IPS DF 6.9 (cell line): Measurements from ENCODE around the gene B3GALNT2.

ENCODE experiments used
- DNase-seq: peaks from one replicate; pipeline ENCODE4 v3.0.0-alpha.2; 2013; ENCODE audit warnings: low read depth, low spot score
- H3K27ac ChIP-seq: one replicate; pipeline ENCODE4 v1.5.1; 2013; ENCODE audit warnings: low read length, control low read depth
- H3K27me3 ChIP-seq: 2 replicates; pipeline ENCODE4 v1.6.1; 2013; ENCODE audit warnings: mild to moderate bottlenecking, low read length; ENCODE audit not compliant: control insufficient read depth, insufficient read depth
- H3K36me3 ChIP-seq: 2 replicates; pipeline ENCODE4 v1.6.1; 2013; ENCODE audit warnings: low read length; ENCODE audit not compliant: control insufficient read depth, insufficient read depth
- H3K4me1 ChIP-seq: 2 replicates; pipeline ENCODE4 v1.6.1; 2013; ENCODE audit warnings: low read length; ENCODE audit not compliant: control insufficient read depth, insufficient read depth
- H3K4me3 ChIP-seq: 2 replicates; pipeline ENCODE4 v1.5.1; 2013; ENCODE audit warnings: mild to moderate bottlenecking, low read length
- H3K9me3 ChIP-seq: 2 replicates; pipeline ENCODE4 v1.6.1; 2013; ENCODE audit warnings: low read length, inconsistent platforms; ENCODE audit not compliant: control insufficient read depth, insufficient read depth
- WGBS: extraction: QIAGEN DNeasy Blood & Tissue Kit; methylation state at CpG from one replicate; pipeline ENCODE4 v1.1.7; 2013; ENCODE audit warnings: mixed read lengths, missing lambda C conversion rate; ENCODE audit not compliant: insufficient read length, insufficient coverage; 5-methylcytosine and 5-hydroxymethylcytosine counted together

The B3GALNT2 gene

DNA sequence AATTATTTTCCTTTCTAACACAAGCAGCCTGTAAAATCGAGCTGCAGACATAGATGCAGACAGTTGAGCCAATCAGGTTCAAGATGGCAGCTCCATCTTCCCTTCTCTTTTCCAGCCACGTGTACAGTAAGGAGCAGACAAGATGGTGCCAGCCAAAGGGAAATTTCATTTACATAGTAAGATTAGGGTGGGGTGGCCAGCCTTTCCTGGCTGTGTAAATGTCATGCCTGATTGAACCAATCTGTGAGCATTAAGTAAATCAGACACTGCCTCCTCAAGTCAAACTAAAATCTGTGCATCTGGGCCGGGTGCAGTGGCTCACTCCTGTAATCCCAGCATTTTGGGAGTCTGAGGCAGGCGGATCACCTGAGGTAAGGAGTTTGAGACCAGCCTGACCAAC lies 76.8 kb downstream of the B3GALNT2 start:
- H3K4me3 ChIP-seq: no peak overlapping the region
- no peaks in the 10 kb centered on the region for H3K27me3 ChIP-seq
- WGBS: no CpG with 5 or more reads among the region's 4 CpGs
- H3K4me1 ChIP-seq: 0 out of 2 replicates have a peak, but pooled peaks cover 2% of the 10 kb centered on the region
- H3K9me3 ChIP-seq: no peaks in the 10 kb centered on the region
- H3K36me3 ChIP-seq: no peaks in the 10 kb centered on the region
- no peak overlapping the region for H3K27ac ChIP-seq
- DNase-seq: no peak

DNA sequence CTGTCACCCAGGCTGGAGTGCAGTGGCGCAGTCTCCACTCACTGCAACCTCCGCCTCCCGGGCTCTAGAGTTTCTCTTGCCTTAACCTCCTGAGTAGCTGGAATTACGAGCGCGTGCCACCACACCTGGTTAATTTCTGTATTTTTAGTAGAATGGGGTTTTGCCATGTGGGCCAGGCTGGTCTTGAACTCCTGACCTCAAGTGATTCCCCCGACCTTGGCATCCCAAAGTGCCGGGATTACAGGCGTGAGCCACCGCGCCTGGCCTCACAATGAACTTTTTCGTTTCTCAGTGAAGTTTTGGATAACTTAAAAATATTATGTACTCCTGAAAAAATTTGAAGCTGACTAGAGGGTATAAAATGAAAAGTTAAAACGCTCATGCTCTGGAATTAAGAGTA lies 77.6 kb downstream of the B3GALNT2 start:
- H3K4me3 ChIP-seq: no peak overlapping the region
- no peak overlapping the region for H3K27ac ChIP-seq
- WGBS: no CpG with 5 or more reads among the region's 13 CpGs
- H3K27me3 ChIP-seq: no peaks in the 10 kb centered on the region
- H3K4me1 ChIP-seq: 0 out of 2 replicates have a peak, but pooled peaks cover 2% of the 10 kb centered on the region
- no peak for DNase-seq
- H3K36me3 ChIP-seq: no peaks in the 10 kb centered on the region
- no peaks in the 10 kb centered on the region for H3K9me3 ChIP-seq

DNA sequence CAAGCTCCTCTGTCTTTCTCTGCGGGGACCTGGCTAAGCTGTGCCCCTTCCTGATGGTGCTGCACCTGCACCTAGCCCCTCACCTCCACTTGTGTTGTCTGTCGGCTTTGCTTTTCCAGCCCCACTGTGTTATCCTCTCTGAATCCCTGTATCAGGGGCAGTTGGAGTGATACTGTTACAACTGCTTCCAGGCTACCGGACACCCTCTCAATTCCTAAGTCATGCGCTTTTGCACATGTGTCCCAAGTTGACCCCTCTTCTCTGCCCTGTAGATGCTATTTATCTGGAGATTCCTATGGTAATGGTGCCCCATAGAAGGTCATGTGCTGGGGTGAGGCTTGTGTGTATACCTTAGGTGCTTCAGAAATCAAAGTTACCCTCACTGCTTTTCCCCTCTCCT lies 78.1 kb downstream of the B3GALNT2 start:
- 0 out of 2 replicates have a peak, but pooled peaks cover 2% of the 10 kb centered on the region for H3K4me1 ChIP-seq
- no peaks in the 10 kb centered on the region for H3K36me3 ChIP-seq
- WGBS: no CpG with 5 or more reads among the region's 4 CpGs
- no peak for DNase-seq
- H3K9me3 ChIP-seq: no peaks in the 10 kb centered on the region
- H3K4me3 ChIP-seq: no peak overlapping the region
- H3K27ac ChIP-seq: no peak overlapping the region
- no peaks in the 10 kb centered on the region for H3K27me3 ChIP-seq

DNA sequence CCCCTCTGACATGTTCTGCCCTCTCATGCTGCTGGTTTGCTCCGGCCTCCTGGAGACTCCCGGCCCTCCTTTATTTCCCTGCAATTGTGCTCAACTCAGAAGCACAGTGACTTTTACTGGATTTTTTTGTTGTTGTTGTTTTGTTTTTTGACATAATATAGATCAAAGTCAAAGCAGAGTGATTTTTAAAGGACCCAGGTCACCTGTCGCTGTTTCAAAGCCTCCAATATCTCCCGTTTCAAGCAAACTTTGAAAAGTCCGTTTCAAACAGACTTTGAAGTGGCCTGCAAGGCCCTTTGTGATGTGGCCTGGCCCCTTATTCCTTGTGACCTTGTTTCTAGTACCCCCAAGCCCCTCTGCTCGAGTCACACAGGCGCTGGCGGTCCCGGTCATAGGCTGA lies 78.9 kb downstream of the B3GALNT2 start:
- Histone ChIP-seq H3K9me3 (no peaks in the 10 kb centered on the region), H3K36me3 (no peaks in the 10 kb centered on the region), H3K27me3 (no peaks in the 10 kb centered on the region), H3K27ac (no peak overlapping the region), H3K4me3 (no peak overlapping the region), H3K4me1 (0 out of 2 replicates have a peak, but pooled peaks cover 2% of the 10 kb centered on the region)
- DNase-seq: no peak
- WGBS: no CpG with 5 or more reads among the region's 9 CpGs

DNA sequence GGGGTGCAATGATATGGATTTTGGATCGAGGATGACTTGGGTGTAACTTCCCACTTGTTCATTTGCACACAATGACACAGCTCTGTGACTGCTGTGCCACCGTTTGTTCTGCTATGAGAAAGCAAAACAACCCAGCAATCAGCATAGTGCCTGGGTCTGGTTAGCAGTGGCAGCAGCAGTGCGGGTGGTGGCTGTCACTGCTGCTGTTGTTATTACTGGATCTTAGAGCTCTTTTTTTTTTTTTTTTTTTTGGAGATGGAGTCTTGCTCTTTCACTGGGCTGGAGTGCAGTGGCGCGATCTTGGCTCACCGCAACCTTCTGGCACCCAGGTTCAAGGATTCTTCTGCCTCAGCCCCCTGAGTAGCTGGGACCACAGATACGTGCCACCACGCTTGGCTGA lies 80.2 kb downstream of the B3GALNT2 start:
- DNase-seq: no peak
- no peak overlapping the region for H3K27ac ChIP-seq
- no peaks in the 10 kb centered on the region for H3K36me3 ChIP-seq
- H3K4me1 ChIP-seq: 0 out of 2 replicates have a peak, but pooled peaks cover 2% of the 10 kb centered on the region
- WGBS: no CpG with 5 or more reads among the region's 8 CpGs
- no peaks in the 10 kb centered on the region for H3K9me3 ChIP-seq
- no peaks in the 10 kb centered on the region for H3K27me3 ChIP-seq
- H3K4me3 ChIP-seq: no peak overlapping the region

DNA sequence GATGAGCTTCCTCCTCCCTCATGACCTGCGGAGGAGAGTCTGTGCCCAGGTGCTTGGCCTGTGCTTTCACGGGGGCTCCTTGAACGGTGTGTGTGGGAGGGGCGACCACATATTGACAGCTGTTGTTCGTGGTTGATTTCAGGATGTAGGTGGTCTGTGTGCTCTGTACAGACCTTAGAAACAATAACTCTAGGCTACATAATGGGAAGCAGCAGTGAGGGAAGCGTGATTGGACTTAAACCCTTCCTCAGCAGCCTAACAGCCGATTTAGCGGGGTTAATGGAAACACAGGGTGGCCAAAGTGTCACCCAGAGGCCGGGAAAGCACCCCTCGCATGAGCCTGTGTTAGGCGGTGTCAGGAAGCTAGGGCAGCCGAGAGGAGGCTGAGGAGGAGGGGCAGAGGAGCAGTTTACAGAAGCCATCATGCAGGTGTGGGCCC lies 81.0 kb downstream of the B3GALNT2 start:
- WGBS: no CpG with 5 or more reads among the region's 12 CpGs
- H3K27ac ChIP-seq: no peak overlapping the region
- no peaks in the 10 kb centered on the region for H3K36me3 ChIP-seq
- 0 out of 2 replicates have a peak, but pooled peaks cover 2% of the 10 kb centered on the region for H3K4me1 ChIP-seq
- DNase-seq: no peak
- H3K4me3 ChIP-seq: no peak overlapping the region
- H3K27me3 ChIP-seq: no peaks in the 10 kb centered on the region
- no peaks in the 10 kb centered on the region for H3K9me3 ChIP-seq

DNA sequence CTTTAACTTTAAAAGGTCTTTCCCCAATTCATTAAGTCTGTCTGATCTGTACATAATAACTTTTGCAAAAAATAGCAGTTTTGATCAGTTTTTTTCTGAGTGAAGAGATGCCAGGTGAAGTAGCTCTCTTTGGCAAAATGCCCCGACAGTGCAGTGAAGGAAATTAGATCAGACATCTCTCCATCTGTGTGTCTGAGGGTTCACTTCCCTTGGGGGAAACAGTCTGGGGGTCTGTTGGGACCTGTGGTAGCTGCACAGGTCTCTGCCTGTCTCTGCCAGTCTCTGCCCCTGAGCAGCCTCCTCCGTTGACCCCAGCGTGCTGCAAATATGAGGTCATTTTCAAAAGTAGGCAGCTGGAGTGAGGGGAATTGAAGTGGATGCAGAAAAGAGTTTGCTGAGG lies 82.5 kb downstream of the B3GALNT2 start:
- Histone ChIP-seq H3K4me1 (0 out of 2 replicates have a peak, but pooled peaks cover 2% of the 10 kb centered on the region), H3K36me3 (no peaks in the 10 kb centered on the region), H3K4me3 (no peak overlapping the region), H3K9me3 (no peaks in the 10 kb centered on the region), H3K27ac (no peak overlapping the region), H3K27me3 (no peaks in the 10 kb centered on the region)
- WGBS: no CpG with 5 or more reads among the region's 3 CpGs
- no peak for DNase-seq

DNA sequence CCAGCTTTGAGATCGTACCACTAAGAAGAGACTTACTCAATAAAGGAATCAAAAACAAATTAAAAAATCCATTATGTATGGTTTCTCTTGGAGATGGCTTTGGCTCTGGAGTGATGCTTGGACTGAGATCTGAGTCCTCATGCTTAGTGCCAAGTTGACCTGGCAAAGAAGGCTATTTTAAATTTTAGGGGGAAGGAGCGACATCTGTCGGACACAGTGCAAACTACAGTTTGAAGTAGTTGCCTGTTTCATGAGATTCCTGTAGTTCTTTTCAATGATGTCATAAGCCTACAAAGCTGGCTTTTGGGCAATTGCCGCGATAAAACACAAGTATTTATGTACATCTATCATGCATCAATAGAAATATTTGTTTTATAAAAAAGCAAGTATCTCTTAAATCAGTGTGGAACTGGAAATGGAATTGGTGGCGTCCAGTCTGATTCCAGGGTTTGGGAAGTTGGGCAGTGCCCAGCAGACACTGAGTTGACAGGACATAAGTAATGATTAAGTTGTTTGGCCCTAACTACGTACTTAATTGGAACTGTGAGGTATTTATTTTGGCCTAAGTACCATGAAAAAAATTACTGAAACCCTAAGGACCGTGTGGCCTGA lies 87.1 kb downstream of the B3GALNT2 start:
- peak; percentile 55 for DNase-seq
- Histone ChIP-seq H3K27ac (no peak overlapping the region), H3K4me3 (no peak overlapping the region), H3K4me1 (no peaks in the 10 kb centered on the region), H3K9me3 (no peaks in the 10 kb centered on the region), H3K36me3 (0 out of 2 replicates have a peak, but pooled peaks cover 2% of the 10 kb centered on the region), H3K27me3 (no peaks in the 10 kb centered on the region)
- no CpG with 5 or more reads among the region's 8 CpGs for WGBS

DNA sequence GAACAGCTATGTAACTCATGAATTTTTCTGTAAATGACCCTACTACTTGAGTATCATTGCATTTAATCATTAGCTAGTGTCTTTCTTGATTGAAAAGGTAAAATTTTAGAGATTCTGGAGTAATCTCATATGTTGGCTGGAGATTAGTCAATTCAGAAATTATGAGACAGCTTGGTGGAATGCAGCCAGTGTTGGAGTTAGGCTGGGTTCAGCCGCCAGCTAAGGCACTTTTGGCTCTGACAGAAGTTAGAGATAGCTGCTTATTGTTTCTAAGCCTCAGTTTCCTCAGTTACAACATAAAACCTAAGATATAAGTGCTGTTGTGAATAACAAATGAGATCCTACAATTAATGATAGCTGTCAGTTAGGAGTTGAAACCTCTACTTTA lies 87.6 kb downstream of the B3GALNT2 start:
- Histone ChIP-seq H3K36me3 (0 out of 2 replicates have a peak, but pooled peaks cover 2% of the 10 kb centered on the region), H3K27ac (no peak overlapping the region), H3K4me1 (no peaks in the 10 kb centered on the region), H3K4me3 (no peak overlapping the region), H3K27me3 (no peaks in the 10 kb centered on the region), H3K9me3 (no peaks in the 10 kb centered on the region)
- DNase-seq: no peak
- no CpG with 5 or more reads among the region's 1 CpG for WGBS

DNA sequence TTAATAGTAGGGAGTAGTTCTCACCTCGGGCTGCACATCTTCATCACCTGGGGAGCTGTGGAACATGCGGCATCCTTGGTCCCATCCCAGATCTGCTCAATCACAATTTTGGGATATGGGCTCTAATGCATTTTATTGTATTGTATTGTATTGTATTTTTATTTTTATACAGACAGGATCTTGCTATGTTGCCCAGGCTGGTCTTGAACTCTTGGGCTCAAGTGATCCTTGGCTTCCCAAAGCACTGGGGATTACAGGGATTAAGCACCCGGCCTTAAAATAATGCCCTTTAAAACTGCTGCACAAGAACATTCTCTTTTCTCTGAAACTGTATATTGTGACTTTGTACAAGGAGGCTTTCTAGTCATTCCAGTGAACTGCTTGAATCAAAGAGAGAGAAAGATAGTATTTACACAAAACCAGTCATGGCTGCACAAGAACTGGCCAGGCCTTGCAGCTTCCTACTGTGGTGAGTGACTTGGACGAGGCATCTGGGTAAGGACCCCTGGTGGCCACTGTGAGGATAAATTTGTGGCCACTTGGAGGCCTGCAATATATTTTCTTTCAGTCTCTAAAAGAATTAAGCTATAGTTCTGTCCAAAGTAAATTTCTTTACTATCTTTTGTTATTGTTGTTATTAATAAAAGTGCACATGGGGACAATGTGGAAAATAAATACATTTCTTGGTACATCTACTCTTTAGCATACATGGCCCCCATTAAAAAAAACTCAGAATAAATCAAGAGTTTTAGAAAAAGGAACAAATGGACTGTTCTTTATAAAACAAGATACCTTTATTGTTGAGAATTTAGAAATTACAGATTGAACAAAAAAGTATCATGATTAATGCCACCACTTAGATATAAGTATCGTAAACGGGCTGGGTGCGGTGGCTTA lies 89.0 kb downstream of the B3GALNT2 start:
- H3K27me3 ChIP-seq: no peaks in the 10 kb centered on the region
- H3K36me3 ChIP-seq: 0 out of 2 replicates have a peak, but pooled peaks cover 2% of the 10 kb centered on the region
- H3K4me1 ChIP-seq: no peaks in the 10 kb centered on the region
- H3K9me3 ChIP-seq: no peaks in the 10 kb centered on the region
- peak; percentile 31 for DNase-seq
- no CpG with 5 or more reads among the region's 7 CpGs for whole genome bisulfite sequencing
- H3K27ac ChIP-seq: no peak overlapping the region
- H3K4me3 ChIP-seq: no peak overlapping the region
